Bone marrow (tissue), 2 donors: ENCODE results near the gene RUBCNL.
A peak's percentile ranks its signal among the peaks of the same experiment; 100 is the strongest.
"Not testable (repeated sequence)": the region's sequence is repeated elsewhere in the genome, so short reads cannot be mapped to it uniquely, and the experiment has no call there.

Experiments used
- DNase-seq, 2 donors: peaks; one replicate each; lab custom pipeline; 2025; lab: John Stamatoyannopoulos, UW

Gene RUBCNL

DNA sequence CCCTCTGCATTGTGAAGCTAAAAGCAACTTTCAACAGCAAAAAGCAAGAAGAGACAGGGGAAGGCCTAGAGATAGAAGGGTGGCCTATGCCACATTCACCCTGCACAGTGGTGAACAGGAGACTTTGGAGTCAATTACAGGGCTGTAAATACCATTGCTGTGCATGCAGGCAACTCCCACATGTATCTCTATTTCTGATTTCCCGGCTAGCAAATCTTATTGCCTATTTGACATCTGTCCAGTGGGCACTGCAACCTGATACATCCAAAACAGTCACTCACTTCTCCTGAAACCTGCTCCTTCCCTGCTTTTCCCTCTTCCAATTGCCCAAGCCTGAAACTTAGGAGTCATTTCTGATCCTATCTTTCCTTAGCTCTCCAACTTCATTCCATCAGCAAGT, 13.4 kb downstream of the RUBCNL start:
- no peak for DNase-seq

DNA sequence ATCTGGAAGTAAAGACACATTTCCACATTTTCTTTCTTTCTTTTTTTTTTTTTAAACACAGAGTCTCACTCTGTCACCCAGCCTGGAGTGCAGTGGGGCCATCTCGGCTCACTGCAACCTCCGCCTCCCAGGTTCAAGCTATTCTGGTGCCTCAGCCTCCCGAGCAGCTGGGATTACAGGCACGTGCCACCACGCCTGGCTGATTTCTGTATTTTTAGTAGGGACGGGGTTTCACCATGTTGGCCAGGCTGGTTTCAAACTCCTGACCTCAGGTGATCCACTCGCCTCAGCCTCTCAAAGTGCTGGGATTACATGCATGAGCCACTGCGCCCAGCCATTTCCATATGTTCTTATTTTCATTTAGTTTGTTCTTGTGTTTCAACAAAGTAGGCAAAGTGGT, 14.1 kb downstream of the RUBCNL start:
- DNase-seq = not testable (repeated sequence)

DNA sequence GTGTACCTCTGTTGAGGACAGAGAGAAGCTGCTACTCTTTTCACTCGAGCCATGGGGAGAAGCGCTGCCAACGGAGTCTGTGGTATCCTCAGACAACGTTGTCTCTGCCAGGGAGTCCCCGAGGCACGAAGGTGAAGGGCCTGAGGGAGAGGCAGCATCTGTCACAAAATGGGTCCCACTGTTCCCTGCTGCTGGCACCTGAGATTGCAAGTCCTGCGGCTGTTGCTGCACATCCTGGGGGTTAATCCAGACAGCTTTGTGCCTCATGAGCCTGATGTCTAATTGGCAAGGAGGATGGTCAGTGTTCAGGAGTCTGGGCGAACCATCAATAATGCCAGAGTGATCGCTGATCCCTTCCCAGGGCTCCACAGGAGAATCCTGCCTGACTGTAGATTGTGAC, 15.0 kb downstream of the RUBCNL start:
- no peak for DNase-seq

DNA sequence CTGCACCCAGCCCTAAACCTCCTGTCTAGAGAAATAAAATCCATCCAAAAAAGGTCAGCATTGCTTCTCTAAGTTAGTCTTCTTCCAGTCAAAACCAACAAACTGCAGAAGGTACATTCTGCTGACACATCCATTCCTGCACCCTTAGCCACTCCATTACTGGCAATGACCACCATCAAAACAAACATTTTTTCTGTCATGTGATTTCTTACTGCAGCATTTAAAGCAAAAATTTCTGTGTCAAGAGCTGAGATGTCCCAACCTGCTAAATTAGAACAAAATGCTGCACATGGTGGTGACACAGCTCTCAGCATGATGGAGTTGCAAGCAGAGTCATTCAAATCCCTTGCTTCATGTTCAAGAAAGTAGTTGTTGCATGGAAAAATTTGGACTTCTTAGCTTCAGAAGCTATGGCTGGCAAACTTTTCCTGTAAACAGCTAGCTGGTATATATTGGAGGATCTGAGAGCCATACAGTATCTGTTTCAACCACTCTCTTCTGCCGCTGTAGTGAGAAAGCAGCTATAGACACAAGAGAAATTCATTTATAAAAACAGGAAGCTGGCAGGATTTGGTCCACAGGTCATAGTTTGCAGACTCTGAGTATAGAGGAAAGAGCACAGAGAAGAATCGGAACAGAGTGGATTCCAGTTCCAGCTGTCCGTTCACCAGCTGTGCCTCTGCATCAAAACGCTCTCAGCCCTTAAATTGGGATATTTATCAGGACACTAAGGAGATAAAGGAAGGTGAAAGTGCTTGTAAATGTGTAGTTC, 17.4 kb downstream of the RUBCNL start:
- peak in 1 of 2 donors; percentile 13 for DNase-seq

DNA sequence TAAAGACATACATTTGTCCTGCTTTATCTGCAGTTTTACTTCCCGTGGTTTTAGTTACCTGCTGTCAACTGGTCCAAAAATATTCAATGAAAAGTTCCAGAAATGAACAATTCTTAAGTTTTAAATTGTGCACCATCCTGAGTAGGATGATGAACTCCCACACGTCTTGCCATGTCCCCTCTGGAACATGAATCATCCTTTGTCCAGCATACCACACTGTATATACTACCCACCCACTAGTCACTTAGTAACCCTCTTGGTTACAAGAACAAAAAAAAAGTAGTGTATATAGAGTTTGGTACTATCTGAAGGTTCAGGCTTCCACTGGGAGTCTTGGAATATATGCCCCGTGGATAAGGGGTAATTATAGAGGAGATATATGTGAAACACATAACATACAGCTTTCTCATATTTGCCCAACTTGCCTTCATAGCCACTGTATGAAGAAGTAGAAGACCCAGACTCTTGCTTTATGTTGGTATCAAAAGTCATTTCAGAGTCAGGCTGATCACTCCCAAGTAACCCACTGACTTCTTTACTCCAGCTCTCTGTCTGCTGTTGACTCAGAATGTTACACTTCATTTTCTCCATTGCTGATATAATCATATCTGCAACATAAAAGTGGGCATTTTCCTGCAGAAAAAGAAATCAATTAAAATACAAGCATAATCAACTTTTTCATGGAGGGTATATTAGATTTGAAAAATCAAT, 19.3 kb downstream of the RUBCNL start:
- DNase-seq = no peak

DNA sequence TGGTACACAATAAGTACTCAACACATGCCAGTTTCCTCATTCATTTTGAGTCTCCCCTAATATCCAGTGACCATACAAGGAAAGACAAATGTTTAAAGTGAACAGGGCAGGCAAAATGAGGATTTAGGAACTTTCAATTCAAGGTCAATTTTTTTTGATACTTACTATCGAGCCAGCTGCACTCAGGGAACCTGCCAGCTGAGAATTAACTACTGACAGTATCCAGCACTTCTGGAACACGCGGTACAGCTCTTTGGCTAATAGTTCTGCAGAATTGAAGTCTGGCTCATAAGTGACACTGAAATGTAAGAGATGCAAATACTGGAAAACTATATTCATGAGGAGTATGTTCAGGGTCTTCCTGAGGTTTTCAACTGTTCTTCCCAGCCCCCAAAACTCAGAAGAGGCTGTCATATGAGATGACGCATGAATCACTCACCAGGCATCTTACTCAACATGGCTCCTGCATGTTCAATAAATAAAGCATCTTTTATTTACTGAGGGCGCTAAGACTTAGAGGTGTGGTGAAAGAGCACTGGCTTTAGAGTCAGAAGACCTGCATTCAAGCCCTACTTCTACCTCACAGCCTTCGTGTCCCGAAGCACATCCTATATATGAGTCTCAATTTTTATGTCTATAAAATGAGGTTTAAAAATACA, 25.6 kb downstream of the RUBCNL start:
- DNase-seq = no peak

DNA sequence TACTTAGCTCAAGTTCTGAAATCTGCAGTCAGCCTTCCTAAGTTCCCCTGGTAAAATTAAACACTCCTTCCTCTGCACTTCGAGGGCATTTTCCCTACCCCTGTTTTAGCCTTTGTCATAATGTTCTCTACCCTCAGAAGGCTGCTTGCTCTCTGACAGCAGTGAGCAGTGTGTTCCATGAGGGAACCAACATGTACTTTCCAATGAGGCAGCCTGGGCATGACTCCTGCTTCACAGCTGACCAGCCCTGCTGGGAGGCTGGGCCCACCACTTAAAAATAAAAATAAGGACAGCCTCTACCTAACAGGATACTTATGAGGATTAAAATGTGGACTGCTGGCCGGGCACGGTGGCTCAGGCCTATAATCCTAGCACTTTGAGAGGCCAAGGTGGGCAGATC, 26.4 kb downstream of the RUBCNL start:
- DNase-seq = no peak

DNA sequence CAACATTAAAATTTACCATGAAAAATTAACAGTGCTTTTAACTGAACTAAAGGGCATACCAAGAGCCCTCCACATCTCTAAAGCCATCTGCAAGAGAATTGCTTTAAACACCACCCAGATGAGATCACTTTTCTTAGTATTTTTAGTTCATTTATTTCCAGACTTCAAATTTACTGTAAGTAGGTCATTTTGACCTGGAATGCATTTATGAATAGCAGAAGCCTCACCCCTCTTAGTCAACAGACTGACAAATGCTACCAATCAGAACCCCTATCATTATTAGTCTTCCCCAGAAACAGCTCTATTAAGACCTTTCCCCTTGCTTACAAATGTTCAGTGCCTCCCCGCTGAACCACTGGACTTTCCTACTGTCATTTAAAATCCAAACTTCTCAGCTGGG, 27.3 kb downstream of the RUBCNL start:
- DNase-seq = no peak

DNA sequence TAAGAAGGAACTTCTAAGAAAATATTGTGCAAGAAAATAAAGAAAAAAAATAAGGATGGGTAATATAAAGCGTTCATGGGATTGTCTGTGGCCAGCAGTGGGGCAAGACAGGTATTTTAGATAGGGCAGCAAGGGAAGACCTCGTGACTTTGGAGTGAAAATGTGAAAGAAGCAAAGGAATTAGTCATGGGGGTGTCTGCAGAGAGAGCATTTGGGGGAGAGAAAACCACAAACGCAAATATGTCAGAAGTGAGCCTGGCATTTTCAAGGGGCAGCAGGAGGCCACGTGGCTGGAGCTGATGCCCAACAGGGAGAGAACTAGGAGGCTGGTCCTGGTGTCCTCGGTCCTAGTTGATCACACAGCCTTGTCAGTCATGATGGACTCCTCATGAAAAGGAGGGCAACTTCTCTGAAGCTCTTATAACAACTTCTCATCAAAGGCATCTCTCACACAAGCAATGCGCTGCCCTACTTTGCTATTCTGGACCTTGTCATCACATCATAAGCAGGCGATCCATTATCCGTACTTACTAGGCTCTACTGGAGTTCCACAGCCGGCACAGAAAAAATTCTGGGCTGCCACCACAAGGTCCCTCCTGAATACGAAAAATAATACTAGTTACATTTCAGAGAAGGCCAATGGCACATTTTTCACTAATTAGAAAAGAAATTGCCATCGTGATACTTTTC, 31.0 kb downstream of the RUBCNL start:
- DNase-seq = no peak

DNA sequence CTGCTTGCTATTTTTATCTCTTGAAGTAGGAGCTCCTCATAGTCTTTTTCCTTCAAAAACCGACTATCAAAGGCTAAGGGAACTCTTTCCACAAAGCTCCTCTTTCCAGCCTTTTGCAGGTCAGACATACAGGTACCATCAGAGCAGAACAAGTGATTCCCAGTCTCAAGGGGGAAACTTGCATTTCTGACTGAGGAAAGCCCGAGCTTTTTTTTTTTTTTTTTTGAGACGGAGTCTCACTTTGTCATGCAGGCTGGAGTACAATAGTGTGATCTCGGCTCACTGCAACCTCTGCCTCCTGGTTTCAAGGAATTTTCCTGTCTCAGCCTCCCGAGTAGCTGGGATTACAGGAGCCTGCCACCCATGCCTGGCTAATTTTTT, 32.0 kb downstream of the RUBCNL start:
- DNase-seq = no peak

DNA sequence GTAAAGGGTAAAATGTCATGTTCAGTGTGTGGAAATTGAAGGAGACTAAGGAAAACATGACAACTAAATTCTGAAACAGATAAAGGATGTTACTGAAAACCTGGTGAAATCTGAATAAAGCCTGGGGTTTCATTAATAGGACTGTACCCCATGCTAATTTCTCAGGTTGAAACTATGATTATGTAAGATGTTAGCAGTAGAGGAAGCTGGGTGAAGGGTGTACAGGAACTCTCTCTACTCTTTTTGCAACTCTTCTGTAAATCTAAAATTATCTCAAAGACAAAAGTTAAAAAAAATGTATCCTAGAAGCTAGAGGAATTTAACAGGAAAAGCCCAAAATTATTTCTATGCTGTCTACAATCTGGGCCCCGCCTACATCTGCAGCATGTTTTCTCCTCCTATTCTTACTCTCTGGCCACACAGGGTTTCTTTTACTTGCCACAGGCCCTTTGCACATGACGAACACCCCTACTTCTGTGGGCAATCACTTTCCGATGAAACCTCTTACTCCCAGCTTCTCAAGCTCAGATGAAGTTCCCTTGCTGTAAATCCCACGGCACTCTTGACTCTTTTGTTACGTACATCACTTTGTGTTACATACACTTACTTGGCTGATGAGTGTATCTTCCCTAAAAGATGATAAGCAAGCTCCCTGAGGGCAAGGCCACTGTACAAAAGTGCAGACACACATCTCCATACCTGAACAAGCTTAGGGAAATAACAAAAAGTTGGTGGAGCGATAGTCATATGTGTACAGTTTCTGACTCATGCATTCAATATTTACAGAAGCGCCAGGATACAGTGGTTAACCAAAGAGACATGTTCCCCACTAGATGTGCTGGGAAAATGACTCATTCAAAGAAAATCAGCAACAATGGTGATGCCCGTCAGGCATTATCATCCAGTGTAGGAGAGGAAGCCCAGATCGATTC, 32.6 kb downstream of the RUBCNL start:
- DNase-seq = peak in 1 of 2 donors; percentile 94

DNA sequence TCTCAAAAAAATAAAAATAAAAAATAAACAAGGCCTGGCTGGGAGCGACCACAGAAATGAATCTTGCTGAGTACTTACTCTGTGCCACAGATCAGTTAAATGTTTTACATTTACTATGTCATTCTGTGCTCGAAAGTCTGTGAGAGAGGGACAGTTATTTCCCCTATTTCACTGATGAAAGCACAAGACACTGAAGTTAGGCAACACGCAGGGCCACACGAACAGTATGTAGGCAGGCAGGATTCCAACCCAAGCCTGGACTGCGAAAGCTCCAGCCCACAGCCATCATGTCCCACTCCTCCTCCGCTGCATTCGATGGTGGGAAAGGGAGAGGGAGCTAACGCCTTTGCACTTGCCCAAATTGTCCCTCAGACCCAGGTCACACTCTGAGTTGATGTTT, 34.2 kb downstream of the RUBCNL start:
- peak in 1 of 2 donors; percentile 22 for DNase-seq

DNA sequence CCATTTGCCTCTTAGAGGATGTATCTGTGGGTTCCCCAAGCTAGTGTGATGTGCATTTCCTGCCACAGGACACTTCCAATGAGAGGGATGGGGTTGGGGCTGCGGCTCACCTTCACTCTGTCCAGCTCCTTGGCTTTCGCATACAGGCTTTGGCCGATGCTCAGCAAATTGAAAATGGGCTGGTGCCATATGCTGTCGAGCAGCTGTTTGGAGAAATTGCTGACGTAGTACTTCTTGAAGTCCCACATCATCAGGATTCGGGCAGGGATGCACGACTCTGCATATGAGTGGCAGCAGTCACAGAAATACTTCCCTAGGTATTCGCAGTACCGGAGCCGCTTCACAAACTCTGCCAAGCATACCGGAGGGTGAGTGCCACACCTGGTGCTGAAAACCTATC, 37.0 kb downstream of the RUBCNL start:
- no peak for DNase-seq

DNA sequence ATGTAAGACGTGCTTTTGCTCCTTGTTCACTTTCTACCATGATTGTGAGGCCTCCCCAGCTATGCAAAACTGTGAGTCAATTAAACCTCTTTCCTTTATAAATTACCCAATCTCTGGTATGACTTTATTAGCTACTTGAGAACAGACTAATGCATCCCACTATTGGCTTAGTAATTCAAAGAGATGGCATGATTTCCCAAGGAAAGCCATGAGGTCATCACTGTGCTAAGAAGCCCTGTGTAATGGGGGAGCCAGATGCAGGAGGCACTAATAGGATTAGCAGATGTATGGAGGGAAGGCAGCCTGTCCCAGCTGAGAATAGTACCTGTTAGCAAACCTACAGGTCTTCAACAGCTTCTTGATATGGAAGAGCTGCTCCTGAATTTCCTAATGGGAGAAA, 38.1 kb downstream of the RUBCNL start:
- no peak for DNase-seq

DNA sequence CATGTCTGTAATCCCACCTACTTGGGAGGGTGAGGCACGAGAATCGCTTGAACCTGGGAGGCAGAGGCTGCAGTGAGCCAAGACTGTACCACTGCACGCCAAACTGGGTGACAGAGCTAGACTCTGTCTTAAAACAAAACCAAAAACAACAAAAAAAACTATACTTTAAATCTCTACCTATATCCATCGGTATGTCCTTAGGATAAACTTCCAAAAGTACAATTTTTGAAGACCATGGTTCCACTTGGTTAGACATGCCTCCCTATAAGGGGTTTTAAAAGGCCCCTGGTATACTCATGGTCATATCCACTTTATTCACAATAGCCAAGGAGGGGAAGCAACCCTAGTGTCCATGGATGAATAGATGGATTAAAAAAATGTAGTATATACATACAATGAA, 39.8 kb downstream of the RUBCNL start:
- DNase-seq = no peak

DNA sequence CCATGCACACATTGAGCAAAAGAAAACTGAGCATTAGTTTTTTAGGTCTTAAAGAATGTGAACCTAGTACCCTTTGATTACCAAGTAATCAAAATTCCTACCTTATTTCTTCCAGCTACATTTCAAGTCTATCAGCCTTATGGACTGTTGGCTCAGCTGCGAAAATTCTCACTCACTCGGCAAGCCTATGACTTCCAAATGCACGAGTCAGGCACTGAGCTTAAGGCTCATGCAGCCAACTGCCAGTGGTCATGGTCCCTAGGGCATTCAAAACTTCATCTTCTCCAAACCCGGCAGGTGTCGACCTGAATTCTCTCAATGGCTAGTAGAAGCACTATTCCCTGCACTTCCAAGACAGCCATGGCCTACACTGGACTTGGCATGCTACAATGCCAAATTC, 41.2 kb downstream of the RUBCNL start:
- DNase-seq = no peak

DNA sequence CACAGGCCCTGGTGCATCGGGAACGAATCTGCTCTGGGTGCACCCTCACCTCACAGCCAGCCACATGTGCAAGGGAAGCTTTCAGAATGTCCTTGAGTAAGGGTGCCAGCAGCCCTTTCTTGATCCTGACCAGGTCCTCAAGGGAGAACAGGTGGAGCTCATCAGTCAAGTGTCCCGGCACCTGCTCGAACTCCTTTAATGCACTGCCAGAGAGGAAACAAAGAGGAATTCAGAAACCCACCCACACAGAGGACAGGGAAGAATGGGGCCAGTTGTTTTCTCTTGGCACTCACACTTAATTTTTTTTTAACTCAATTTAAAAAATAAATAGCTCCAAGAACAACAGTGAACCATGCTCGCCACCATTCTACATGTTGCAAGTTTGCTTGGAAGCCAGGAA, 41.7 kb downstream of the RUBCNL start:
- no peak for DNase-seq

DNA sequence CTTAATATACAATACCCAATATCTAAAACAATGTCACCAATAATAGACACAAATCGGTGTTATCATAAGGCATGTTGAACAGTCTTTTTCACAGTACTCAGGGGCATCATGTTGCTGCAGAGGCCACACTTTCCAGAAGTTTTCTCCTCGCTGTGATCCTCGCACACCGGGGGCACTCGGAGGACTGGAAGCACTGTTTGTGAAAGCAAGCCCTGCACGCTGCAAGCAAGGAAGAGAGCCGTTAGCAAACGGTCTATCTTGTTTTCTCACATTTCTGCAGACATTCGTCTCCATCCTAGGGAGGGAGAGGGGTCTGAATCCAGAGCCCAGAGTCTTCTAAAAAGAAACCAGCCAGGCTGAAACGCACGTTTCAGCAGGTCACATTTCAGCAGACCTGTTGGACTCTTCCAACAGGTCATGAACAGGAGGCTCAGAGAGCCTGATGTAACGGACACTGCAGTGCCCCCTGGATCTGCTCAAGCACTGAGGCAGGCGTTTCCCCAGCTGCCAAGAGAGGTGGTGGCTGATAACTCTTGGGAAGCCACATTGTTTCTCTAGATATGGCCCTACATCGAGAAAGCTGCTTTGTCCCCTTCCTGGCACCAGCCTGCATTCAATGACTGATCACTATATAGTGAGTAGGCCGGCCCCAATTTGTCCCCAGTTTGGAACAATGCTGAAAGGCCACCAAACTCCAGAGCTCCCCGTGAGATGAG, 43.6 kb downstream of the RUBCNL start:
- DNase-seq = no peak

DNA sequence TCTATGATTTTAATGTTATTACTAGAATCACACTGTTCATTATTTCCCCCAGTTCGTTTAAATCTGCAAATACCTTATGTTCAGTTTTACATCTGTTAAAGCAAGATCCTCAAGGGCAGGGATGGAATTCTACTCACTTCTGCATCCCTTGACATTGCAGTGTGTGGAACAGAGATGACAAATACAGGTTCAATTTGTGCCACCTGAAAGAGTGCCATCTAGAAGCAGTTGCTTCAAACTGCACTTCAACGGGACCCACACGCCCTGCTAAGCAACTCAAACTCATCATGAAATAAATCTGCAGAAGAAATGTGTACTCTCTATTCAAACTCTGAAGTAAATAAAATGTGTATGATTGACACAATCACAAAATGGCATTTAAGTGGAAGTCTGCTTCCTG, 44.5 kb downstream of the RUBCNL start:
- no peak for DNase-seq

DNA sequence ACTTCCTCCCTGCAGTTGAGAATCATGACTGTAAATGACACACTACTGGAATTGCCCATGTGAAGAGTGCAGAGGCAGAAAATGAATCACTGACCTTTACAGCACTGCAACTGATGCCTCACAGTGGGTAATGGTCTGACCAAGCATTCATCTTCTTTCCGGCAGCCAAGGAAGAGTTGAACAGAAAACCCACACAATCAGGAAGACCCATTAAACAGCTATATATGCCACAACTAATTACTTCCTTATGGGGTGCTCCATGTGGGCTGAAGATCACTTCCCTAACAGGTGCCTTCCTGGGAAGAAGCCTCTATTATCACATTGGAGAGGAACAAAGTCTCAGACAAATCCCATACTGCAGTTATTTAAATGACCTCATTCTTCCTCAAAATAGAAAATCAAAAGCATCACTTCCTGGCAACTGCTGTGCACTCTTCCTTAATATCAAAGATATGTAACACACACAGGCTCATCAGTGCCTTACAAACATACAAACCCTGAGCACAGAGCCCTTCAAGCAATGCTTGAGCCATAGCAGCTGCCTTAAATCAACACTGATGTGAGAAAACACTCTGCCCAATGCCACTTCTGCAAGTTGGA, 45.8 kb downstream of the RUBCNL start:
- DNase-seq = peak; percentile 33 to 42
